AG08396 (cell line): ENCODE results near the gene B4GALT5.

Source experiments
- DNase-seq: peaks from one replicate; pipeline ENCODE4 v3.0.0; 2012; ENCODE audit warnings: low spot score, mixed read lengths

Gene B4GALT5

GRCh38 chr20:49657118-49657901 is 56.4 kb downstream of the B4GALT5 start:
- DNase-seq = peak; percentile 59

DNA sequence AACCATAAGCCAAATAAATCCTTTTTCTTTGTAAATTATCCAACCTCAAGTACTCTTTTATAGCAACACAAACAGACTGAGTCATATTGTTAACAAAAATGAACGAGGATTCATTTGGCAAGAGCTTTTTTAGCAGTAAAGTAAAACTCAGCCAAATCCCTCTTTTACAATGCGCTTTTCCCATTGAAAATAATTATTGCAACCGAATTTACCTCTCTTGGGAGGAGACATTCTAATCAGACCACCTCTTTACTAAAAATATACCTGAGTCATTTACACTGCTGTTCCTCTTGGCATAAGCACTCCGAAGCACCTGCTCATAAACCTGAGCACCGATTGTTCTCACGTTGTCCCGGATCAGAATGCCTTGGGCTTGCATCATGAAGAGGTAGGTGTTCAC is 57.4 kb downstream of the B4GALT5 start:
- DNase-seq = peak; percentile 14

DNA sequence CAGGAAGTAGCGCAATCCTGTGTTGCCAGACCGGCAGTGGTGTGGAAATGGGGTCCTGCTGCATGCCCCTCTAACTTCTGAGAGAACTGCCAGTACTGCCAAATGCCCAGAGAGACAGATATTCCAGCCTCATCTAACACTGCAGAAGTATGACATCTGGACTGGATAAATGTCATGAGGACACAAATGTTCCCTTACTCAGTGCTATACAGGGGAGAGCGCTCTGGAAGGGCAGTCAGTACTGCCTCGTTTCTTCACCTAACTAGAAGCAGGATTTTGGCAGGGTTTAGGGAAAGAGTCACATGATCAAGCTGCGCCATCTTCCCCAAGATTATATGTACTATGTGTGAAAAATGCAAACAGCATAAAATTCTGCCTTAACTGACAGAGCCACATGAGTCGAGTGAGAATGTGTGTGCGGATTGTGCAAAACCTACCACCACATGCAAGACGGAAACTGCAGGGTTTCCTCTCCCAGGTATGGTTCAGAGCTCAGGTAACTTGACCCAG is 59.7 kb downstream of the B4GALT5 start:
- DNase-seq = no peak

DNA sequence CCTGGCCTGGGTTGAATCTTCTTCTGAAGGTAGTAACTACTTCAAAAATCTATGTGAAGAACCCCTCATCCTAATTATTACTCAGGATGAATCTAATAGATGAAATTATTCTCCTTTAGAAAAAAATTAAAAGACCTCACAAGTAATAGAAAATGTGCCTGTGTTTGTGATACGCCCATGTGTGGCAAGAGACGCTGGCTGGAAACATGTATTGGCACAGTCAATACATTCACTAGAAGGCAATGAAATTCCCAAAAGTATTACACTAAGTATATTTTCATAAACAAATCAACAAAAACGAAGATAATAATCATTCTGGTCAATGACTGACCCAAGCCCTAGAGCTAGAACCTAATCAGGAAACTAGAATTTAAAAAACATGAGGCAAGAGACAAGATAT is 64.0 kb downstream of the B4GALT5 start:
- no peak for DNase-seq

GRCh38 chr20:49647550-49647949 is 66.1 kb downstream of the B4GALT5 start:
- no peak for DNase-seq

- DNase-seq = no peak
Measured at GRCh38 chr20:49646528-49646927, 67.2 kb downstream of the B4GALT5 start.

DNA sequence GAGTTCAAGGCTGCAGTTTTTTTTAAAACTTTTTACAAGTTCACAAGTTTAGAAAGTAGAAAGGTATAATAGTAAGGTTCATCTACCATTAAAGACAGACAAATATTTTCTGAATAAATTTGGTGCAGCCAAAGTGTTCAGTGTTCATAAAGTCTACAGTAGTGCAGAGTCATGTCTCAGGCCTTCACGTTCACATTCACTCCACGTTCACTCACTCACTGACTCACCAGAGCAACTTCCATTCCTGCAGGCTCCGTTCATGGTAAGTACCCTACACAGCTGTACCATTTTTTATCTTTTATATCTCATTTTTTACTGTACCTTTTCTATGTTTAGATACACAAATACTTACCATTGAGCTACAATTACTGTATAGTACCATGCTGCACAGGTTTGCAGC is 67.6 kb downstream of the B4GALT5 start:
- no peak for DNase-seq

DNA sequence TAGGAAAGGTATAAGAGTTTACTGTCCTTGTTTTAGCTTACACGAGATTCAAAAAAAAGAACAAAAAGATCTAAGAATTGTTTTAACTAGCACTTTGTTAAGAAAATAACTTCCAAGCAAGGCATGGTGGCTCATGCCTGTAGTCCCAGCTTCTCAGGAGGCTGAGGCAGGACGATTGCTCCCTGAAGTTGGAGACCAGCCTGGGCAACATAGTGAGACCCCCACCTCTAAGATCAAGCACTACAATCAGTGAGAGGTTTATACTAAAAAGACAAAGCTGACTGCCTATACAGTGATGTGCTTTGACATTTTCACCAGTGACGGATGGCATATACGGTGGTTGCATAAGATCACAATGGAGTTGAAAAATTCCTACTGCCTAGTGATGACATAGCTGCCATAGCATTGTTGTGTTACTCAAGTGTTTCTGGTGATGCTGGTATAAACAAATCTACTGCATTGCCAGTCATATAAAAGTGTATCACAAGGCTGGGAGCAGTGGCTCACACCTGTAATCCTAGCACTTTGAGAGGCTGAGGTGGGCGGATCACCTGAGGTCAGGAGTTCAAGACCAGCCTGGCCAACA is 68.6 kb downstream of the B4GALT5 start:
- no peak for DNase-seq

DNA sequence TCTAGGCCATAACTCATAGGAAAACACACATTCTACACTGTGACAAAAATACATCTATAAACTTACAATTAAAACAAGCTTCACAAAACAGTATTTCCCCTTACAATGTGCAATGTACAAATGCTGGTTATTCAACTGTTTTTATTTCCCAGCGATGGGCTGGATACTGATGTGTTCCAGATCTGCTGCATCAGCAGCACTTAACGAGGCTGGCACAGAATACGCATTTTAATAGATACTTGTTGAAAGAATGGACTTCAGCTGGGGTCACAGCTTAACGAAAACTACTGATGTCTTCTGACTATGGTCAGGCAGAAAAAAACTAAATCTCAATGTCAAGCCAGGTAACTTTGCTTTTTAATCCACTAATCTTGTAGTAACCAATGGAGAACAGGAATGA is 70.9 kb downstream of the B4GALT5 start:
- no peak for DNase-seq

DNA sequence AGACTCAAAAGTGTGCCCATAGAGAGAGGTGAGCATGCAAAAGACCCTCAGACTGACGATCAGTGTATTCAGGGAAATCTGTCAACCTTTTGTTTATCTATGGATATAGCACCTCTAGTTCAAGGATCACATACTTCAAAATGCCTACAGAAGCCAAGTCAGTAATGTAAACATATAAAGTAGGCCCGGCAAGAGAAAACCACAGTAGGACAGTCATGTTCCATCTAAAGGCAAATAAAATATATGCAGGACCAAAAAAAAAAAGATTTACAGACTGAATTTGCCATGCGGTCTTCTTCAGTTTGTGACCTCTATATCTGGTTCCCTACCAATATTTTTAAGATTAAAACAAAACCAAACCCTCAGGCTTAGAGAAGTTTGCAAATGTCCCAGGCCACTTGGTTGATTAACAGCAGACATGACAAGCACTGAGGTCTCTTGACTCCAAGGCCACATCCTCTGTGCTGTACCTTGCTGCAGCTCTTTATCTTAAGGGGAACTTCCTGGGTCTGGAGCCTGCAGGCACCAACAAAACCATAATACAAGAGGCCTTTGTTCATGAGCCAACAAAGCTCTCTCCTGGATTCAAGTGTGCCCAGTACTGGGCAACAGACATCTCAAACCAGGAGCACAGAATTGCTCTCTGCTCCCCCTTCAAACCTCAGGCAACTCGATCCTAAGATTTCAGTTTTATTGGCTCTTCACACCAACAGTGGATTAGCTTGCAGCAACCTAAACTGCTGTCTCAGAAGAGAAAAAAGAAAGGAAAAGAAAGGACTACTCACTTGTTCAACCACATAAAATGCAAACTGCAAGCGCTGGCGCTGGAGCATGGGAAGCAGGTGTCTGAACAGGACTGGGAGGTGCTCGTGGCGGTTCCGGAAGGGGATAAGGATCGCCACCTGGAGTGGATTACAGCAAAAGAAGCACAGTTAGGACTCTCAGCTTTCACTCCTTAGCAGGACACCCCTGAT is 71.7 kb downstream of the B4GALT5 start:
- no peak for DNase-seq

DNA sequence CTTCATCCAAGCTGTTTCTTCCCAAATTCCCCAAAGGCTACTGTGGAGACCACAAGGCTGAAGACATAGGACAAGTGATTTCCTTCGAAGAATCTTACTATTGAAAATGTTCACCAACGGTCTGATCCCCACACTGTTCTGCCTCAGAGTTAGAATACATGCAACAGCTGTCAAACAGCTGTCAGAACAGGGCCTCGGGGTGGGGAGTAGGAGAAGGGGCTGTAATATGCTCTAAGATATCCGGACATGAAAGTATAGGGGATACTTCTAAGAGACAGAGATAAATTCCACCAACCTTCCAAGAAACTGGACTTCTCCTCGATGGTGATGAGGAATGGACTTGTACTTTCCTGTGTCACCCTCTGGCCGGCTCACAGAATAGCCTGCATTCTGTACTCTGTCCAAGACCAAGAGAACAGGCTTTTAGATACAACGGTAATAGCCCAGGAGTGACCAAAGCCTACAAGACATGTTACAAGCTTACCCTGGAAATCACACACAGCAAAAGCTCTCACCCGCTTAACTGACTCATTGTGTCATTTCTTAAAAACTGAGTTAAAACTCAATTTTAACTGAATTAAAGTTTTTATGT is 76.5 kb downstream of the B4GALT5 start:
- no peak for DNase-seq

DNA sequence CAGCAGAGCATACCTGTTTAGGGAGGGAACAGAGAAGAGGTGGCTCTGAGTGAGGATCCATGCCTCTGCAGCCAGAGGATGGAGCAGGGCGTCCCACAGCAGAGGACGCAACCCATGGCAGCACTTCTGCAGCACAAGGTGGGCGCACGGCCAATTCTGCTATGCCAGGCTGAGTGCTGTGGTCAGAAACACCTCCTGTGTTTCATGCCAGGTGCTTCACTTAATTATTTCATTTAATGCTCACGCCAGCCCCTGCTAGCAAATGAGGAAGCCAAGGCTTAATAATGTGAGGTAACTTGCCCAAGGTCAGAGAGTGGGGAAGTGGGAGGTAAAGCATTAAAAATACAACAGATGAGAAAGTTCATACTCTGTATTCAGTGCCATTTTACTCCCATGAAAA is 77.2 kb downstream of the B4GALT5 start:
- DNase-seq = no peak

DNA sequence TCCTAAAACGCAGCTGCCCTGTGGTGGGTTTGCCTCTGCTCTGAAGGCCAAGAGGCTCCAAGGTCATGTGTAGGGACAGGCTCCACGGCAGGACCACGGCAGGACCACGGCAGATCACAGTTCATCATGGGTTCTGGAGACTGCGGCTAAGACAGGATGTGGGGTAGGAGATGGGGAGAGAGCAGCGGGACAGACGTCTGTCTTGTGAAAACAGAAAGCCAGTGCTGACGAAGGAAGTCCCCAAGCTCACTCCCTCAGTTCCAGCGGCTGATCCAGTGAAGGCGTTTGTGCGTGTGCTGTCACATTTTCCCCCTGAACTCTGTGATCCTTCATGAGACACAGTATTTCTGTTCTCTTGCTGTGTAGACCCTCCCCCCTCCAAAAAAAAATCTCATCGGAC is 77.8 kb downstream of the B4GALT5 start:
- DNase-seq = no peak

DNA sequence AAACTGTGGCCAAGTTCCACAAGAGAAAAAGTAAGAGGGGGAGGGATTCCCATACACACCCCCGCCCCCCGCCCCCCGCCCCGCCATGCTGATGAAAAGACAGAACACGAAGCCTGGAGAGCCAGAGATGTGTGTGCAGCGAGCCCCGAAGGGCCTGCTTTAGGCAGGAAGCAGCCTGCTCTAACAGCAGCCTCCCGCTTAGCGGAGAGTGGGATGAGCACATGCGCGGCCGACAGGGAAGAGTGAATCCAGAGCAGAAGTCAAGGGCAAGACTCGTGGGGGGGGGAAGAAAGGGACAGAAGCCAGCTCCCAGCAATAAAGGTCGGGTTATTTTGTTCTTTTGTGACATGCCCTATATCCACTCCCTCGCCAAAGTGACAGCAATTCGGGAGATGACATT is 78.5 kb downstream of the B4GALT5 start:
- DNase-seq = no peak

DNA sequence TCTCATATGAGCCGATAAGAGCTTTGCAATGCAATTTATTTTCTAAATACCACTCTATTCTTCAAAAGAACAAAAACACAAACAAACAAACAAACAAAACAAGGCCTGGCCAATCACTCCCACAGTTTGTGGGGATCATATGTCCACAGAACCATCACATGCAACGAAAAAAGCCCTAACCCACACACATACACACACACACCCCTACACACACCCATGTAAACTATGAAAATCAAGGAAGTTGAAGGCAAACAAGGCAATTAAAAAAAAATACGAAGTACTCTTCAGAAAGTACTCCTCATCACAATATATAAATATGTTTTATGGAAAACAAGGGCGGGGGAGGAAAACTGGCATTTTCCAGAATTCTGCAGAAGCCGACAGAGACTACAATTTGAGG is 79.6 kb downstream of the B4GALT5 start:
- DNase-seq = no peak

DNA sequence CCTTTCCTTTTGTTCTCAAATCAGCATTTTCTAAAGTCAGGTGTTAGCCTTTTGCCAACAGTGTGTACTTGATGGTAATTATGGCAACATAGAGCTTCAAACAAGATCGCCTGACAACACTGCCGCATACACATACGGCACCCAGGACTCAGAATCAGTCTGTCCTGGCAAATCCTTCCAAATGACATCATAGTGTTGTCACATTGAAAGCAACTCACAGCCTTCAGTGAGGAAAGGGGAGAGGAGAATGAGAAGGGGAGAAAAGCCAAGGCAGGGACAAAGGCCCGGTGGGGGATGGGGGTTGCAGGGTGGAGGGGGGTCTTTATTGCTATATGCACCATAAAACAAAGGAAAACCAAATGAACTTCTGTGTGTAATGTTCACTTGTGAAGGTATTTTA is 80.0 kb downstream of the B4GALT5 start:
- DNase-seq = no peak

- no peak for DNase-seq
Measured at GRCh38 chr20:49633023-49633422, 80.7 kb downstream of the B4GALT5 start.

DNA sequence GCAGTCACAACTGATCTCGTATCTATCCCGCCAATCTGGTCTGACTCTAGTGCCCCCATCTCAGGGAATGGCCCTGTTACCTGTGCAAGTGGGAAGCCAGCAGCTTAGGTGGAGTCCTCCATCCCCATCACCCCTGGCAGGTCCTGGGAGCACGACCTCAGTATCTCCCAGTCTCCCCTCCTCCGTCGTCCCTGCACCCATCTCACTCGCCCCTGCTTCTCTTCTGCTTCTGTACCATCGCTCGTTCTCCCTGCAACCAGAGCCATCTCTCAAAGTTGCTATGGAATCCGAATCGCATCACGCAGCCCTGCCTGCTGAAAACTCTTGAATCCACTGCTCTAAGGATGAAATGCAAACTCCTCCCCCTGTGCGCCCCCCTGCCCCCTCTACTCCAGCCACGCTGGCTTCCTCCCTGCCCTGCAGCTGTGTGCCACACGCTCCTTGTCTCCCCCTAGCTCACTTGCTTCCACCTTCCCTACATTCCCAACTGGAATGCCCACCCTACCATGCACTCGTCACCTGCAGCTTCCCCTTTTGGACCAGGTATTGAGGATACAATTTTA is 81.7 kb downstream of the B4GALT5 start:
- DNase-seq = no peak

DNA sequence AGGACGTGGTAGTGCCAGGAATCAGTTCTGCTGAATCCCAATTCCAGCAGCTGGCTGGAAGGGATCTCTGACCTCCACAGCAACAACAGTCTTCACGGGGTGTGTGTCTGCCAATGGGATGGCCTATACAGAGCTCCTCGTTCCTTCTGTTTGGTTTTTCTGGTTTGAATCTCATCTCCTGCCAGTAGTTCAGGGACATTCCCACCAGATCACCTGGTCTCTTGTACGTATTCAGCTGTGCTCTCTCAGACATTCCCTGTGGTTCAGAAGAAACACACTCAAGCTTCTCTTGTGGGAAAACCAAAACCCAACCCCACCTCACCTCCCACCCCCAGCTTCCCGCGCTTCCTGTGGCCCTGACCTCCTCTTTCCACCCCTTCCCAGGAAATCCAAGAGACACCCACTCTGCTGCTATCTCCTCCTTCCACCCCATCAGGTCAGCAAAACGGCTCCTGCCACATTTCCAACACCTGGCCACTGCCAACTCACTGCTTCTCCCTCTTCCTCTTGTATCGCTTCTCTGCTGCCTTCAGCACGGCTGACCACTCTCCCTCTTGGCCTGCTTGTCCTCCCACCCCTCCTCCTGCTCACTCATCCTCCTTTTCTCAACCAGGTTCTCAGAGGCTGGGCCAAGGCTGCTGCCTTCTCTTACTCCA is 82.5 kb downstream of the B4GALT5 start:
- no peak for DNase-seq

DNA sequence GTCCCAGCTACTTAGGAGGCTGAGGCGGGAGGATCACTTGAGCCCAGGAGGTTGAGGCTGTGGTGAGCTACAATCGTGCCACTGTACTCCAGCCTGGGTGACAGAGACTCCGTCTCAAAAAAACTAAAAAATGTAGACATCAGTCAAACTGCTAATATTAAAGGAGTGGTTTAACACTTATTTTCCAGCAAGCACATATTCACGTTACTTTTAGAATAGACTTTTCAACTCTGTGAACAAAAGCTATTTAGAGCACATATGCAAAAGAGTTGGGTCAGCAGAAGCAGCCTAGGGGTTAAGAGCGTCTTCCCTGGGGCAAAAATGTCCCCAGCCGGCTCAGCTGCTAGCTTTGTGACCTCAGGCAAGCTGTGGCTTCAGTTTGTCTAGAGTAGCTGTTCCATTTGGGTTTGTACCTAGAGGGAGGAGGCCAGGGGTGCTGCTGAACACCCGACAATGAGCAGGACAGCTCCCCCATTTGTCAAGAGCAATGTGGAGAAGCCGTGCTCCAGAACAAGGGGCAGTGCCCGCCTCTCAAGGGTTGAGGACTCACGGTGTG is 83.2 kb downstream of the B4GALT5 start:
- no peak for DNase-seq

DNA sequence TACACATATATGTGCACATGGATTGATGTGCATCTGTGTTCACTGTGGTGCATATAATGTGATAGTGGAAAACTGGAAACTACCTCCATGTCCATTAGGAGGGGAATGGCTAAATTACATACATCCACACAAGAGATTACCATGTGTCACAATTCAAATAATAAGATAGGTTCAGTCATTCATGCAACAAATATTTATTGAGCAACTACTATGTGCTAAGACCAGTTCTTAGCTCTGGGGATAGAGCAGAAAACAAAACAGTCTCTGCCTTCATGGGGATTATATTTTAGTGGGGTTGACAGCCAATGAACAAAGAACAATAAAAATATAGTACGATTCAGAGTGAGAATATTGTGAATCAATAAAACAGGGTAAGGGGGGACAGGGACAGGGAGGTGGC is 84.1 kb downstream of the B4GALT5 start:
- DNase-seq = no peak
